Thymus (tissue), 11 donors: ENCODE data around the gene ERBB4. TPM values are rescaled to one million over a fixed set of nuclear protein-coding genes. Genes with fewer than 3 reads are reported as not detected.

Experiments
- DNase-seq, 9 donors: peaks; one replicate each; pipeline ENCODE4 v3.0.0-alpha.2; 2013; ENCODE audit warnings: low spot score in 9 of 9, low read depth in 6 of 9, missing footprints in 1 of 9
- H3K27ac ChIP-seq, 2 donors: one replicate each; pipeline ENCODE4 v1.5.1; 2013; ENCODE audit warnings: control low read depth in 1 of 2, low read depth in 1 of 2, low read length in 1 of 2, mild to moderate bottlenecking in 1 of 2, moderate library complexity in 1 of 2
- H3K27me3 ChIP-seq, 2 donors: one replicate each; pipeline ENCODE4 v1.5.1; 2013; ENCODE audit warnings: low read length in 1 of 2; ENCODE audit not compliant: control insufficient read depth in 2 of 2, insufficient read depth in 1 of 2
- H3K36me3 ChIP-seq, 2 donors: one replicate each; pipeline ENCODE4 v1.5.1; 2013; ENCODE audit warnings: low read length in 1 of 2, mild to moderate bottlenecking in 1 of 2, moderate library complexity in 1 of 2; ENCODE audit not compliant: control insufficient read depth in 2 of 2, insufficient read depth in 2 of 2
- H3K4me1 ChIP-seq, 2 donors: one replicate each; pipeline ENCODE4 v1.5.1; 2013; ENCODE audit warnings: low read length in 2 of 2; ENCODE audit not compliant: control insufficient read depth in 2 of 2, insufficient read depth in 2 of 2
- H3K4me3 ChIP-seq, 2 donors: one replicate each; pipeline ENCODE4 v1.5.1; 2013; ENCODE audit warnings: low read length in 2 of 2, control low read depth in 1 of 2, mild to moderate bottlenecking in 1 of 2
- H3K9me3 ChIP-seq, 2 donors: one replicate each; pipeline ENCODE4 v1.5.1; 2013; ENCODE audit warnings: low read length in 1 of 2, mild to moderate bottlenecking in 1 of 2; ENCODE audit not compliant: control insufficient read depth in 2 of 2, insufficient read depth in 1 of 2
- WGBS: extraction: QIAGEN DNeasy Blood & Tissue Kit; methylation state at CpG from one replicate; pipeline ENCODE4 v1.1.7; 2013; 5-methylcytosine and 5-hydroxymethylcytosine counted together
- polyA plus RNA-seq: library from polyadenylated mRNA; stranded (reverse); fragments of 200-250 nt; gene quantifications from one replicate; pipeline ENCODE4 v1.2.3, GENCODE V29; 2013
- total RNA-seq: library from RNA; stranded (reverse); fragments of 120-200 nt; gene quantifications from one replicate; pipeline ENCODE4 v1.2.4, GENCODE V29; 2013
- donor health status: healthy.

Gene ERBB4
- total and polyA plus RNA-seq, 2 donors, result 0.16 to 0.19 TPM

DNA sequence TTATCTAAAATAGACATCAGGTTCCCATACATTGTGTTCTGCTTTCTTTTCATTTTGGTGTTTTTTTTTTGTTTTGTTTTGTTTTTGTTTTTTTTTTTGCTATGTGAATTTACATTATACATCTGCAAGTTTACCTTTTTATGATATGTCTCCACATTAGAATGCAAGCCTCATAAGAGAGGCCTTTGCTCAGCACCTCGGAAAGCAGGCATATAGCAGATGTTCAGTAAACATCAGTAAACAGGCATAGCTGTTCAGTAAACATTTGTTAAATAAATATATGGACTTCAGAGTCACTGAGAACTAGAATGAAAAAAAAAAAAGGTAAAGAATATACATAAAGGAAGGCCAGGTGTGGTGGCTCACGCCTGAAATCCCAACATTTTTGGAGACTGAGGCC is 405.3 kb downstream of the ERBB4 start:
- Histone ChIP-seq H3K27ac (no peak overlapping the region), H3K36me3 (no peaks in the 10 kb centered on the region)
- WGBS, result 93% methylated on average over 2 of the region's 2 CpGs

DNA sequence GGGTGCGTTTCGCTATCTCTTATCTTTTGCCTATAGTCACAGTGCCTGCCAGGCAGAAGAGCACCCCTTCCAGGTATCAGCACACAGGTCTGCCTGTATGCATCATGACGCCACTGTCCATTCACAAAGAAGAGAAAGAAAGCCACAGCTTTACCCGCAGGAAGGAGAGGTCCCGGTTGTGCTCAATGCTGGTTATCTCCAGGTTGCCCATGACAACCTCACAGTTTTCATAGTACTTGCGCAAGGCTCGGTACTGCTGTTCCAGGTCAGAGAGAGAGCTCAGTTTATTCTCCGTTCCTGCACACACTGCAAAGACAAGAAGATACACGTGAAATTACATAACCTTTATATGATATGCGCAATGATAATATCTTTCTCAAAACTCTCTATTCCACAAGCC is 414.0 kb downstream of the ERBB4 start:
- Histone ChIP-seq H3K27ac (no peak overlapping the region), H3K4me3 (no peak overlapping the region), H3K36me3 (no peaks in the 10 kb centered on the region), H3K27me3 (no peaks in the 10 kb centered on the region), H3K9me3 (no peaks in the 10 kb centered on the region), H3K4me1 (no peaks in the 10 kb centered on the region)
- WGBS, result 77% methylated on average over 10 of the region's 10 CpGs
- no peak for DNase-seq

More for the DNA sequence above, 405.3 kb downstream of the ERBB4 start:
- Histone ChIP-seq H3K9me3 (no peaks in the 10 kb centered on the region), H3K27me3 (no peaks in the 10 kb centered on the region), H3K4me1 (no peaks in the 10 kb centered on the region), H3K4me3 (no peak overlapping the region)
- DNase-seq, result no peak

DNA sequence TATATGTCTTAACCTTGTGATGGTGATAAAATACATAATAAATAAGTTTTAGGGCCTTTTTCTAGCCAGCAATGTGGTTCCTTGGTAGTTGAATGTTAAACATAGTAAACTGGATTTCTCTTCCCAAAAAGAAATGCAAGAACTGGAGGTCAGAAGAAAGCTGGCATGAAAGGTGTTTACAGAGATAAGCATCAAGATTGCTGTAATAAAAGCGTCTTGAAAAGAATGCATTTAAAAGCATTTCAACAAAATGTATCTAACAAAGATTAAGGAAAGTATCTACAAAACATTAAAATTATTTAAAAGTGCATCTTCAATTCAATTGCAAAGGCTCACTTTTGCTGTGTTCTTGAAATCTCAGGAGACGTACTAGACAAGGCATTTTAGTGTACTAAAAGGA is 419.0 kb downstream of the ERBB4 start:
- no peak for DNase-seq
- Histone ChIP-seq H3K27ac (no peak overlapping the region), H3K4me3 (no peak overlapping the region), H3K4me1 (no peaks in the 10 kb centered on the region), H3K9me3 (no peaks in the 10 kb centered on the region), H3K36me3 (no peaks in the 10 kb centered on the region), H3K27me3 (no peaks in the 10 kb centered on the region)
- WGBS, result 78% methylated on average over 2 of the region's 2 CpGs

DNA sequence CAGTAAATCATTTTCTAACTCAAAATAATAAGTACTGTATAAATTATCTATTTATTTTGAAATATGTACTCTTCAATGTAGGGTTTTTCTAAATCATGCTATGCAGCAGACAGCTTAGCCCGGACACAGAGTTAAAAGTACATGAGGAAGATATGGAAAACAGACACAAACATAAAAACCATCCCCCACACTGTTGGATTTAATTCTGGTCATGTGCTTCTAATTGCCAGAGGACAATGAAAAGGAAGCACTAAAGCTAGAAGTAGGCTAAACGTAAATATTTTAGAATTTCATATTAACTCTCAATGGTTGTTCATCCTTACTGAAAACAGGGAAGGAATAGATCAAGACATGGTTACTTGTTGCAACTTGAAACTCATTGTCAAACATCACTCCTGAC is 420.7 kb downstream of the ERBB4 start:
- Histone ChIP-seq H3K4me3 (no peak overlapping the region), H3K9me3 (no peaks in the 10 kb centered on the region), H3K4me1 (no peaks in the 10 kb centered on the region), H3K27ac (no peak overlapping the region), H3K27me3 (no peaks in the 10 kb centered on the region), H3K36me3 (no peaks in the 10 kb centered on the region)
- no peak for DNase-seq
- 83% methylated on average over 2 of the region's 2 CpGs for WGBS

DNA sequence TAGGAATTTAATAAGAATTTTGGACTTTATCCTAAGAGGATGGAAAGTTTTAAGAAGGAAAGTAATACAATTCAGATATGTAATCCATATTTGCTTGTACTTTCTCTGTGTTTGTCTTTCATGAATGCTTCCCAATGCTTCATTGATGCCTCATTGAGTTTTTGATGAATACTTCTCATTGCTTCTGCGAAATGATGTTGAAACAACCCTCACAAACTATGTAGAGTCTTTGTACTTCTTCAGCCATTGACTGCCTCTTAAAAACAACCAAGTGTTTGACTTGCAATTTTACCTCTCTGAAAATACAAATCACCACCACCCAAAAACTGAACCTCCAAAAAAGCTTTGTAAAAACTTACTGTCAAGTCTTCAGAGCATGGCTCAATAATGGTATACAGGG is 424.1 kb downstream of the ERBB4 start:
- WGBS, result 100% methylated on average over 1 of the region's 1 CpG
- H3K9me3 ChIP-seq, result no peaks in the 10 kb centered on the region
- no peaks in the 10 kb centered on the region for H3K36me3 ChIP-seq
- H3K27ac ChIP-seq, result no peak overlapping the region
- H3K27me3 ChIP-seq, result no peaks in the 10 kb centered on the region
- no peak for DNase-seq
- H3K4me1 ChIP-seq, result no peaks in the 10 kb centered on the region
- H3K4me3 ChIP-seq, result no peak overlapping the region

DNA sequence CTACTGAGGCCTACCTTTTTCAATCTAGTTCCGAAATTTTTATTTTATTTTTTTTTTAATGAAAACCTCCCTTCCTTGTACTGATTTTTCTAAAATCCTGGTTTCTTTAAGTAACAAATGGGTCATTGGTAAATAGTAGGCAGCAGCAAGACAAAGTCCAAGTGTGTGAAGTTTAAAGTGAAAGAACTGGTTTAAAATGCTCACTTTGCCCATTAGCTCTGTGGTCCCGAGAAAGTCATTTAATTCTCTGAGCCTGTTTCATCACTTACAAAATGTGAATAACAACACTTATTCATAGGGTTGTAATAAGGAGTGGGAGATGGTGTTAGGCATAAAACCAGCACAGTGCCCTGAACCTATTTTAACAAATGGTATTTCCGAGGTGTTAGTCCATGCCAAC is 426.2 kb downstream of the ERBB4 start:
- H3K4me3 ChIP-seq, result no peak overlapping the region
- WGBS, result 97% methylated on average over 3 of the region's 3 CpGs
- DNase-seq, result no peak
- H3K27me3 ChIP-seq, result no peaks in the 10 kb centered on the region
- H3K36me3 ChIP-seq, result no peaks in the 10 kb centered on the region
- no peaks in the 10 kb centered on the region for H3K9me3 ChIP-seq
- H3K4me1 ChIP-seq, result no peaks in the 10 kb centered on the region
- H3K27ac ChIP-seq, result no peak overlapping the region

DNA sequence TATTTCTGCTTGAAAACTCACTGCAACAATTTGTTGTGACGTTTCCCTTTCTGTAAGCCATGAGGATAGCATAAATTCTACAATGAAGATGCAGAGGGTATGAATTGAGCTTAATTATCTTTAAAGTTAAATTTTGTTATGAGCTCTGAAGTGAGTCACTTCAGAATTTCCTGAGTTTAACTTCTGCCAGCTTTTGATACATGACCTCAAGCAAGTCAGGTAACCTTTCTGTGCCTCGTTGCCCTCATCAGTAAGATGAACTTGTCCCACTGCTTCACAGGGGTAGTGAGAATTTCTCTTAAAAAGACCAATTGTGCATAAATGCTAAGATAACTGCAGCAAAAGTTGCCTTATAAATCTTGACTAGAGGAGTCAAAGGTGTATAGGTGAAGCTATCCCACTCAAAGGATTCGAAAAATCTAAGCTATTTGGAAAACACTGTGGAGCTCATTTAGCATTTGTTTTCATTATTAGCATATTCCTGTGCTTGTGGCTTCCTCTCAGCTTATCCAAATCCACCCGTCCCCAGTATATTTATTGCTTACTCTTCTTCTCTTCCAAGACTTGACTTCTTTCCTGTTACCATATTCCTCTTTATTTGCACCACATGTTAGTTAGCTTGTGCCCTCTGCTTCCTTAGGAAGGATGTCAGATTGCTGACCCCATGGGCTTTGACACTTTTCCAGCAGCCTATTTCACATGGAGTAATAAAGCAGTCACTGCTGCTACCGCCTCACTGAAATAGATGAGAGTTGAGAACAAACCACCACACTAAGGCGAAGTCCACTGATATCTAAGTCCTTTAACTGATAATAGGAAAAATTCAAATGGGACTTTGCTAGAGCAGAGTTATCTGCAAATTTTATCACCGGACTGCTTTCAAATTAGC is 428.6 kb downstream of the ERBB4 start:
- H3K4me1 ChIP-seq, result no peaks in the 10 kb centered on the region
- 52% methylated on average over 7 of the region's 7 CpGs for WGBS
- peaks cover 0 to 7% of the 10 kb centered on the region in 2 donors for H3K9me3 ChIP-seq
- no peak overlapping the region for H3K27ac ChIP-seq
- H3K36me3 ChIP-seq, result no peaks in the 10 kb centered on the region
- DNase-seq, result no peak
- H3K27me3 ChIP-seq, result no peaks in the 10 kb centered on the region
- no peak overlapping the region for H3K4me3 ChIP-seq

DNA sequence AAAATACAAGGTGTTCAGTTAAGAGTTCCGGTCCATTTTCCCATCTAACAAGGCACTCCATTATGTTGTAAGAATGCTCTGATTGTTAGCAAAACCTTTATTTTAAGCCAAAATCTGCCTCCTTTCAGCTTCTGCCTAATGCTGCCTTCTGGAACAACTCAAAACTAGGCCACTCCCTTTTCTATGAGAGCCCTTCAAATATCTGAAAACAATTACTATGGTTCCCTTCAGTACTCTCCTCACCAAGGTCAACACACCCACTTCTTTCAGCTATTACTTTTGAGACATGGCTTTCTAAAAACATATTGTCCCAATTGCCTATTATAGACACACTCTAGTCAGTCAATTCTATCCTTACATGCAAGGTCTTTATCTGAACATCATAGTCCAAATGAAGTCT is 429.4 kb downstream of the ERBB4 start:
- H3K27ac ChIP-seq, result no peak overlapping the region
- 100% methylated on average over 1 of the region's 1 CpG for WGBS
- H3K4me1 ChIP-seq, result no peaks in the 10 kb centered on the region
- H3K4me3 ChIP-seq, result no peak overlapping the region
- no peak for DNase-seq
- peaks cover 0 to 7% of the 10 kb centered on the region in 2 donors for H3K9me3 ChIP-seq
- no peaks in the 10 kb centered on the region for H3K27me3 ChIP-seq
- no peaks in the 10 kb centered on the region for H3K36me3 ChIP-seq

DNA sequence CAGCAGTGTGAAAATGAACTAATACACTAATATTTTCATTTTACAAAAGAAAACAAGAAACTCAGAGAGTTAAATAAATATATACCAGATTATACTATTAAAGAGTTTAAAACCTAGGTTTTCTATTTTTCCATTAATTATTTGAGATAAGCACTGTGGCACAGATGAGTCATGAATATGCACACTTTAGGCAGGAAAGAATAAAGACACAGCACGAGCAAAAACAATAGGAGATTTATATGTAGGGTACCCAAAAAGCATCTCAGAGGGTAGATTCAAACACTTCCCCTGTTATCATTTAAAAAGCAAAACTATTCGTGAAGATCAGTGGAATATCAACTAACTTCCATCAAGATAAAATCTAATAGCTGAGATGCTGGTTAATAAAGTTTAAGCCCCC is 430.6 kb downstream of the ERBB4 start:
- Histone ChIP-seq H3K27me3 (no peaks in the 10 kb centered on the region), H3K36me3 (no peaks in the 10 kb centered on the region), H3K9me3 (peaks cover 0 to 7% of the 10 kb centered on the region in 2 donors), H3K27ac (no peak overlapping the region), H3K4me3 (no peak overlapping the region), H3K4me1 (no peaks in the 10 kb centered on the region)
- no peak for DNase-seq
- 78% methylated on average over 2 of the region's 2 CpGs for WGBS
